GM19099 (cell line): ENCODE results near the gene OTUD5.

Experiments
- POLR2A ChIP-seq: IDR thresholded peaks from 3 replicates; pipeline ENCODE4 v1.6.1; 2011; ENCODE audit warnings: low read depth; ENCODE audit not compliant: insufficient read length; ENCODE audit errors: extremely low read depth

OTUD5 gene

DNA sequence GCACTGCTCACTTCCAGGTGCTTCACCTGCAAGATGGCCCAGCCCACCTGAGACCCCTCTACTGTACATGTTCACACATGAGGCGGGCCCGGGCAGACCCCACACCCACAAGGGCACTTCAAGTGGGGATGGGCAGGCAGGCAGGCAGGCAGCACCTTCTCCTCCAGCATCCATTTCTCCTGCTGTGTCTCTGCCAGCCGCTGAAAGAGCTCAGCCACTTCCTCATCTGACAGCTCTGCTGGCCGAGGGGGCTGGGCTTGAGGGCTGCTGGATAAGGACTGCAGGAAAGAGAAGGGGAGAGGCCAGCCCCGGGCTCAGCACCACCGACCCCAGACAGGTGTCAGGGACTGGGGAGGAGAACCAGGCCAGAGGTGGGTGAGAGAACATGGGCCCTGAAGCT is 18.7 kb upstream of the OTUD5 start:
- TF ChIP-seq POLR2A = no peak

DNA sequence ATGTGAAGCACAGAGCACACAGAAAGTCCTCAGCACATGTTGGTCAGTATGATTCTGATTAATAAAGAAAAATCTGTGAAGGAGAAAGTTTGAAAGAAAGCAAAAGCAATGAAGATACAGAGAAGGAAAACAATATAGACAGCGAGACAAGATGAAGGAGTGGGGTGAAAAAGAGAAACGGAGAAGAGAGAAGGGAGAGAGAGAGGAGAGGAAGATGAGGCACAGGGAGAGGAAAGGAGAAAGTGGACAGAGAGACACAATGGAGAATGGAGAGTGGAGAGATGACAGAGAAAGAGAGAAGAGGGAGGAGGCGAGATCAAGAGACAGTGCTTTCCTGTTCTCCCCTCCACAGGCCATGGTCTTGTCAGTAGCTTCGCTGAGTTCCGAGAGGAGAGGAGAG is 18.1 kb upstream of the OTUD5 start:
- no peak for TF ChIP-seq POLR2A

DNA sequence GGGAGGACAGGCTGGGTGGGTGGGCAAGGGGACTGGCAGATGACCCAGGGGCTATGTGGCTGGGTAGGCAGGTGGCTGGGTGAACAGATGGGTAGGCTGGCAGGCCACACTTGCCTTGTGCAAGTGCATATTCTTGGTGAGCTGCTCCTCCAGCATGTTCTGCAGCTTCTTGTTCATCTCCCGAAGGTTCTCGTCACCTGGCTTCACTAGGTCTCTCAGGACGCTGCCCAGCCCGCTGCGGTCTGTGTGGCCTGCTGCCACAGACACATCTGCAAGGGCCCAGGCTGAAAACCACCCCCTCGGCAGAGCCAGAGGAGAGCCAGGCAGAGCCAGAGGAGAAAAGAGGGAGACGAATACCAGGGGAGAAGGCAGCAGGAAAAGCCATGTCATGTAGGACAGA is 17.6 kb upstream of the OTUD5 start:
- TF ChIP-seq POLR2A = no peak

DNA sequence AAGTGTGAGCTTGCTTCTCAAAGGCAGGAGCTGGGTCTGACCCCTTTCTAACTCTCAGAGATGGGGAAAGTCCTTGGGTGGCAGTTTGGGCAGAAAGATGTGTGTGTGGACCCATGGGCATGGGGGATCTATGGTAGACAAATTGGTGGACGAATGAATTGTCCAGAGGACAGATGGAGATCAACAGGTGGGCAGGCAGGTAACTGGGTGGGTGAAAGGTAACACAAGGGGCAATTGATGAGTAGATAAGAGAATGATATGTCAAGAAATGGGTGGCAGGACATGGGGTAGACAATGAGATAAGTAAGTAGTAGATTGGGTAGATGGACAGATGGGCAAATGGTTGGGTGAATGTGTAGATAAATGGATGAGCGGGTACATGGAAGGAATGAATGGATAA is 17.2 kb upstream of the OTUD5 start:
- no peak for TF ChIP-seq POLR2A

DNA sequence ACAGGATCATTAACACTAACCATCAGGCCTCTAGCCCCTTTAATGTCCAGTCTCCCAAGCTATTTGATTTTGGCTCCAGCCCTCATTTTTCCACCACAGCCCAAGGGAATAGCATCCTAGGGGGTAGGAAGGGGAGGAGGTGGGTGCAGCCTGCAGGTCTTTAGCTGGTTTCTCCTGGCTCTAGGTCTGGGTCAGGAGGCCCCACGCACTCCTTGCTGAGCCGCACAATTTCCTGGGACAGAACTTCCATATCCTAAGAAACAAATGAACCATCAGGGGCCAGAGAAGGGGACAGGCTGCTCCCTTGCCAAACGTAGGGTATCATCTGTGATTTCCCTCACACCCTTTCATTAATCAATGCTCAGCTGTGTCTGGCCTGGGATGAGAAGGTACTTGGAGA is 16.6 kb upstream of the OTUD5 start:
- no peak for TF ChIP-seq POLR2A

DNA sequence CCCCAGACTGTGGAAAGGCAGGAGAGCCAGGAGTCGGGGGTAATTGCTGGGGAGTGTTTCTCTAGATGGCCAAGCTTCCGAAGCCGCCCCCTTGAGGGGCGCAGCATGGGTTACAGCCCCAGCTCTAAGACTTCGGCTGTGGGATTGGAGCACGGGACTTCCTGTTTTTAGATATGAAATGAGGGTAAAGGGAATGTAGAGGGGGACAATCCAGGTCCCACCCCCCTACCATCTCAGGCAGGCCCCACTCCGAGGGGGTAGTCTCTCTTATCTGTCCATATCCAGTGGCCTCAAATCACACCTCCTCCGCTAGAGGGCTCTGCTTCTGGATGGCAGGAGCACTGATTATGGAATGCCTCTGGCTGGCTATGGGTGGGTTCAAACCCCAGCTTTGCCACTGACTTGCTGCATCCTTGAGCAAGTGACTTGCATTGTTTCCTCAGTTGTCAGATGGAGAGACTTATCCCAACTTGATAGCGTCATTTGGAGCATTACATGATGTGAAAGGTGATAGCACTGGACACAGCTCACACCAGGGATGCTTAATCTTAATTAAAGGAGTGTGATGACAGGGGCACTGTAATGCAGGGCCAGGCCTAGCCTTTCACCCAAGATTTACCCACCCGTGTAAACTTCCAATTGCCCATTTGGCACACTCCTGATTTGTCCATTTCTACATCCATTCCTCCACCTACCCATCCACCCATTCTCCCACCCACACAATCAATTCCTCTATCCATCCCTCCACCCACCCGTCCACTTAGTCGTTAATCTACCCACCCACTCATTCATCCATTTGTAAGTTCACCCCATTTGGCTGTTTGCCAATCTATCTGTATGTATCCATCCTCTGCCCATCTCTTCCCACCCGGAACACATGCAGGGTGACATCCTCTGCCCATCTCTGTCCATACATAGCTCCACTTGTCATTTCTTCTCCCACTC is 15.1 kb upstream of the OTUD5 start:
- no peak for TF ChIP-seq POLR2A

DNA sequence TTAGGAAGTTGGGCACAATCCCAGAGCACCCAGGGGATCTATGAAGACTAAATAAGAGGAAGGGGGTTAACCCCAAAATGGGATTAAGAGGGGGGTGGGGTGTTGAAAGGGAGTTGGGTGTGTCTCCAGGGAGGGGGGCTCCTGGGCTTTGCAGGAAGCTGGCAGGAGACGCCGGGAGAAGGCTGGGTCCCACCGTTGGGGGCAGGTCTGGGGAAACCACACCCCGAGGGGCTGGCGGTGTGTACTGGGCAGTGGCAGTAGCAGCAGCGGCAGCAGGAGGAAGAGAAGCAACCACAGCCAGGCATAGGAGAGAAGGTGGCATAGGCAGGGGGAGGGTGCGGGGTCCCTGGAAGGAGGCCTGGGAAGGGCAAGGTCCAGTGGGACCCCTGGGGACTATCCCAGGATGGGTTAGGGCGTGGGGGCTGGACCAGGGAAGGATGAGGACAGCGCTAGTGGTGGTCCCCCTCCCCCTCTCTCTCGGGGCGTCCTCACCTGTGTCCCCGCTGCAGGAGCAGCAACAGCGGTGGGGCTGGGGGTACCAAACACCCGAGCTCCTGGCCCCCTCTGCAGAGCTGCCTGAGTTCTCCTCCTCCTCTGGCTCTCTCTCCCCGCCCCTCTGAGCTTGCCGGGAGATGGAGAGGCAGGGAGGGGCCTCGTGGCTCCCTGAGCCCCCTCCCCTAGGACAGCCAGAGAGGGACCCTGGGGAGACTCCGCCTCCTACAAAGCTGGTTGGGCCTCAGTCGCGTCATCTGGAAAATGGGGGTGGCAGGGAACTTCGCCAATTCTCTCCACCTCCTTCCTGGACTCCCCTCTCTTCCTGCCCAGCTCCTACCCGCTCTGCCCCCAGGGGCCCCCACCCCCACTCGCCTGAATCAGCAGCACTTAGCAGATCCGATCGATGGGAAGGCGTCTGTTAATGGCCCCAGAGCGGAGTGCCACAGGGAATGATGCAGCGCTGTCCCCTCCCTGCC is 14.1 kb upstream of the OTUD5 start, which contains the start of gene KCND1:
KCND1 (minus strand) TSS at position 596 of the 971 bp plus-strand sequence. CDS start 1,573 bp downstream, outside the sequence.
- no peak for TF ChIP-seq POLR2A

DNA sequence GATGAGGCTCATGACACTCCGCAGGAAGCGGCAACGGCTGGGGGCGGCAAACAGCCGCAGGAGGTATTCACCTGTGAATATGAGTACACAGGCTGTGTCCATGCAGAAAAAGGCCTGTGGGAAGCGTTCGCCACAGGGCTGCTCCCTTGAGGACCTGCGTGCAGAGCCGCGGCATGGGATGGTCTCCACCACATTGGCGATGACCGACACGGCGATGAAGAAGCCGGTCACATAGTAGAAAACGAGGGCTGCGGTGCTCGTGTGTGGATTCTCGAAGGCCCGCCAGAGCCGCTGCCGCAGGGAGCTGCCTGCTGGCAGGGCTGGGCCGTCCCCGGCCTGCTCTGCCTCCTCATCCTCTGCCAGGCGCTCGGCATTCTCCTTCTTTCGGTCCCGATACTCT is 12.1 kb upstream of the OTUD5 start:
- TF ChIP-seq POLR2A = no peak

DNA sequence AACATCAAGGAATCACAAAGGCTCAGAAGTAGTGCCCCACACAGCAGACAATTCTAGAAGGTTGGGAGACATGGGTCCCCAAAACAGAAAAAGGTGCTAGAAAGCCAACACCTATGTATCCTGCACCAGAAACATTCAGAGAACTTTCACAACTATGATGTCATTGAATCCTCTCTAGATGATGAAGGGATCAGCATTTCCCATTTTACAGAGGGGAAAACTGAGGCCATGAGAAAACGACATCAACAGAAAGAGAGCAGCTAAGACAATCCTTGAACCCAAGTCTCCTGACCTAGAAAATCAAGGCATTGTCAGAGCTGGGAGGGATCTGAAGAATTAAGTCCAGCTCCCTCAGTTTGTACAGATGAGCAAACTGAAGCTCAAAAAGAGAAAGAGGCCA is 11.0 kb upstream of the OTUD5 start:
- no peak for TF ChIP-seq POLR2A

DNA sequence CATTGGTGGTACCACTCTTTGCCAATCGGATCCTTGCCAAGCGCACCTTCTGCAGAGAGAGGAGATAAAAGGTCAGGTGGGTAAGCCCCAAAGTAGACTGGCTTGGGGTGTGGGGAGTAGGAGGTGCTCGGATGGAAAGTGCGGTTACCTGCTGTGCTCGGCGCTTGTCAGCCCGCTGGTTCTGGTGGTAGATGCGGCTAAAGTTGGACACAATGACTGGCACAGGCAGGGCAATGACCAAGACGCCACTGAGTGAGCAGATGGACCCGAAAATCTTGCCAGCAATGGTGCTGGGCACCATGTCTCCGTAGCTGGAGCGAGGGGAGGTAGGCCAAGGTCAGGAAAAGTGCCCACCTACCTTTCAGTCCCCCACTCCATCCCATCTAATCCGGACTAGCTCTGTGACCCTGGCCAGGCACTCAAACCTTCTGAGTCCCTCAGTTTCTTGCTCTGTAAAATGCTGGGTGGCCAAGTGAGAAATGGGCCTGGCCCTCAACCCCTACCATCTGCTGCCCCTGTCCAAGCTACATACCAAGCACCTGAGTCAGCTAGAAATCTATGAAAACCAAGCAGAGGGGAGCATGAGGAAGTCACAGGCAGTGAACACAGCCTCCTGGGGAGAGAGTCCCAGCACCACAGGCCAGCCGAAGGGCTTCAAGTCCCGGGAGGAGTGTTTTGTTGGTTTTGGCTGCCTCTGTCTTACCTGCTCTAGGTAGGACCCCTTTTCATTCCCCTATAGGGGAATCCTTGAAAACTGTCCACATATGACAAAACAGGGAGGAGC is 9.6 kb upstream of the OTUD5 start:
- no peak for TF ChIP-seq POLR2A

DNA sequence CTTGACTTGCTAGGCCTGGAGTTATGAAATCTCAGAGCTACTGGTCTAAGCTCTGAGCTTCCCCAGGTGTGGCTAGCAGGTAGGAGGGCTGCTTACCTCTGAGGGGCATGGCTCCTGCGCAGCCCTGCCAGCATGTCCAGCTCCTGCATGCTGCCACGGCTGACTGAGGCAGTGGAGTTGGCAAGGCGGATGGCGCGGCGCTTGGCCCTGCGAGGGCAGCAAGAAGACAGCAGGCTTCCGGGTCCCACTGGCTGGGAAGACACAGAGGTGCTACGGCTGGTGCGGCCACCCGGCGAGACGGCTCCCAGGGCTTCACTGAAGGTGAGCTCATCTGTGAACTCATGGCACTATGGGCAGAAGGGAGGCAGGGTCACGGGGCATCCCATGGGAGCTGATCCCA is 8.6 kb upstream of the OTUD5 start:
- TF ChIP-seq POLR2A = no peak

DNA sequence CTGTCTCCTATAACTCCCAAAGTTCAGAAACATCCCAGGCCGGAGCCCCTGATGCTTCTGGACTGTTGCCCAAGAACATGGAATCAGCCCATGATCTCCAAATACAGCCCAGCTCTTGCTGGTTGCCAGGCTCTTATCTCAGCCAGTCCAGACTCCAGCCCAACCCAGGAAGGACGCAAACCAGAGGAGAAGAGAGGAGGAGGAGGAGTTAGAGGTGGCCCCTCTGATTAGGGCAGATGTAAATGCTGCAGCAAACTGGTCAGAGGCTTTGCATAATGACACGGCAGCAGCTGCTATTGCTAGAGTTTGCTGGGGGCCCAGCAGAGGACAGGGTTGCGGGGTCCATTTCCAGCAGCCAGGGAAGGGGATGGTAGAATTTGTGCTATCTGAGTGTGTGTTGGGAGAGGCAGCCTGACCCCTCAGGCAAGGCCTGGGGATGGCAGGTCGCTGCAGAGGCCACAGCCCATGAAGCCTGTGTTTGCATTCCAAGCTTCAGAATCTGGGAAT is 4.2 kb upstream of the OTUD5 start:
- no peak for TF ChIP-seq POLR2A

DNA sequence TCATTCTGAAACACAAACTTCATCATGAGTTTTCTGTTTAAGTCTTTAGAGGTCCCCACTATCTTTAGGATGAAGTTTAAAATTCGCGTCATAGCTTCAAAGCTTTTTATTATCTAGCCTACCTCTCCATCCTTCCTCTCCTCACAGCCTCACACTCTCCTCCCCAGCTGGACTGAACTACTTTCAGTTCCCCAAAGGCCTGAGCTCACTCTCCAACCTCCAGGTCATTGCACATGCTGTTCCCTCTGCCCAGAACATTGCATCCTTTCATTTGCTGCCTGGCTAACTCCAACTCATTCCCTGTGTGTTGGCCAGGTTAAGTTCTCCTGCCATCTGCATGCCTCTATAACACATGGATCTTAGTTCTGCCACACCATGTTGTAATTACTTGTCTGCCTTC is 2.9 kb upstream of the OTUD5 start:
- no peak for TF ChIP-seq POLR2A

DNA sequence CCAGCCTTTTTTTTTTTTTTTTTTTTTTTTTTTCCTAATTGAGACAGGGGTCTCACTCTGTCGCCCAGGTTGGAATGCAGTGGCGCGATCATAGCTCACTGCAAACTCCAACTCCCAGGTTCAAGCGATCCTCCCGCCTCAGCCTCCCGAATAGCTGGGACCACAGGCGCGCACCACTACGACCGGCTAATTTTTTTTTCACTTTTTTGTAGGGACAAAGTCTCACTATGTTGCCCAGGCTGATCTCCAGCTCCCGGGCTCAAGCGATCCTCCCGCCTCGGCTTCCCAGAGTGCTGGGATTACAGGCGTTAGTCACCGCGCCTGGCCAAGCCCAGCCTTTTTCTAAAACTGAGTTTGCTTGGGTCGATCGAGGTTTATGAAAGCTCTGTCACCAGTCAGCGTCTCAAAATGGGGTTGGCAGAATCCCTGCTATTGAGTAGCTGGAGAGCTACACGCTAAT is 1.3 kb upstream of the OTUD5 start:
- TF ChIP-seq POLR2A = no peak

DNA sequence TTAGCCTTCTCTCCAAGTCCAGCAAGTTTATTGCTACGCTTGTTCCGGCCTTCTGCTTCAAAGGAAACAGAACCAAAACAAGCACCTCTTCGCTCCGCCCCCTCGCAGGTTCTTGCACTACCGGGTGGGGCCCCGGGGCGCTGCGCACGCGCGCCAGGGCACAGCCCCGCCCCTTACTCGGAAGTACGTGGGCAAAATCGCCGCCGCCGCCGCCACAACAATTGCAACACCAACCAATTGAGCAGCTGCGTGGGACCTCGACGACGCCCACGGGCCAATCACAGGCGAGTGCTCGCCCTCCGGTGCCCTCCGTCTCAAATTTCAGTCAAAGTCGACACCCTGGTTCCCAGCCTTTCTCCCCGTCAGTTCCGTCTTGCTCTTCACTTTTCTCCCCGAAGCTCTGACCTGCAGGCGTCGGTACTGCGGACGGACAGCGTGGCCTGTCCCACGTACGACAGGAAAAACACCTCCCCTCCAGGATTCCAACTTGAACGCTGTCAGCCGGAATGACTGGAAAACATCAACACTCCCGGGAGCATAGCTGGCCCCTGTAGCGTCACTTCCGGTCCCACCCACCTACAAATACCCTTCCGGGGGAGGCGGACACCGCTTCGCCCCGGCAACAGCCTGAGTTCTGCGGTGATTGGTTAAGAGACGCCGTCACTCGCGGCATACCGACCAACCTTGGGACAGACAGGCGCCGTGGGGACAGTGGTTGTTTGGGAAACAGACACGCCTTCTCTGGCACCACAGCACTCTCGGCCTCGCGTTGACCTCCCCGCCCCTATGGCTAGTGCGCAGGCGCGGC is 624 bp upstream of the OTUD5 start:
- TF ChIP-seq POLR2A = peak; percentile 45
